Mesendoderm (in vitro differentiated cells): ENCODE data around the gene ARR3.
A peak's percentile ranks its signal among the peaks of the same experiment; 100 is the strongest.

Source experiments
- DNase-seq: peaks from one replicate; pipeline ENCODE4 v3.0.0; 2013
- H2AK5ac ChIP-seq: 2 replicates; pipeline ENCODE4 v1.6.1; 2013; ENCODE audit warnings: low read length, inconsistent platforms
- H2BK120ac ChIP-seq: 2 replicates; pipeline ENCODE4 v1.6.1; 2013; ENCODE audit warnings: low read depth, mild to moderate bottlenecking, low read length, moderate library complexity, mixed read lengths
- H2BK15ac ChIP-seq: replicated peaks from 2 replicates; pipeline ENCODE4 v1.6.1; 2013; ENCODE audit warnings: low read depth, mild to moderate bottlenecking, moderate library complexity
- H2BK5ac ChIP-seq: 2 replicates; pipeline ENCODE4 v1.6.1; 2013; ENCODE audit warnings: low read length, inconsistent platforms
- H3K18ac ChIP-seq: 2 replicates; pipeline ENCODE4 v1.6.1; 2013; ENCODE audit warnings: mild to moderate bottlenecking, low read length, mixed read lengths
- H3K23ac ChIP-seq: one replicate; pipeline ENCODE4 v1.6.1; 2013; ENCODE audit warnings: low read length
- H3K27ac ChIP-seq: 2 replicates; pipeline ENCODE4 v1.5.1; 2013; ENCODE audit warnings: low read depth, mild to moderate bottlenecking, inconsistent platforms, low read length, moderate library complexity
- H3K27me3 ChIP-seq: 2 replicates; pipeline ENCODE4 v1.6.1; 2013; ENCODE audit warnings: low read length, control low read depth, mild to moderate bottlenecking, inconsistent platforms; ENCODE audit not compliant: insufficient read depth, poor library complexity
- H3K36me3 ChIP-seq: 2 replicates; pipeline ENCODE4 v1.6.1; 2013; ENCODE audit warnings: low read length, inconsistent platforms; ENCODE audit not compliant: control insufficient read depth, insufficient read depth
- H3K4ac ChIP-seq: one replicate; pipeline ENCODE4 v1.6.1; 2013; ENCODE audit warnings: low read depth, mild to moderate bottlenecking, low read length, moderate library complexity
- H3K4me1 ChIP-seq: 2 replicates; pipeline ENCODE4 v1.6.1; 2013; ENCODE audit warnings: low read depth, low read length, inconsistent platforms; ENCODE audit not compliant: control insufficient read depth
- H3K4me2 ChIP-seq: 2 replicates; pipeline ENCODE4 v1.6.1; 2013; ENCODE audit warnings: low read length
- H3K4me3 ChIP-seq: 2 replicates; pipeline ENCODE4 v1.5.1; 2013; ENCODE audit warnings: mild to moderate bottlenecking, low read length
- H3K56ac ChIP-seq: one replicate; pipeline ENCODE4 v1.6.1; 2013; ENCODE audit warnings: low read length
- H3K79me1 ChIP-seq: 2 replicates; pipeline ENCODE4 v1.6.1; 2013; ENCODE audit warnings: low read length, inconsistent platforms
- H3K79me2 ChIP-seq: 2 replicates; pipeline ENCODE4 v1.6.1; 2013; ENCODE audit warnings: mild to moderate bottlenecking, low read length; ENCODE audit not compliant: control insufficient read depth, insufficient read depth
- H3K9ac ChIP-seq: 2 replicates; pipeline ENCODE4 v1.6.1; 2013; ENCODE audit warnings: low read length, inconsistent platforms
- H4K5ac ChIP-seq: one replicate; pipeline ENCODE4 v1.6.1; 2013; ENCODE audit warnings: low read length
- H4K8ac ChIP-seq: one replicate; pipeline ENCODE4 v1.6.1; 2013; ENCODE audit warnings: low read depth, mild to moderate bottlenecking, control low read depth, low read length, moderate library complexity
- WGBS: extraction: QIAGEN DNeasy Blood & Tissue Kit; methylation state at CpG from one replicate; pipeline ENCODE4 v1.1.7; 2013; ENCODE audit warnings: low lambda C conversion rate, missing lambda C conversion rate; ENCODE audit not compliant: insufficient coverage; ENCODE audit errors: extremely low coverage; 5-methylcytosine and 5-hydroxymethylcytosine counted together

The ARR3 gene

GRCh38 chrX:70253377-70254062 is 14.6 kb upstream of the ARR3 start:
- no CpG with 5 or more reads among the region's 3 CpGs for WGBS
- Histone ChIP-seq H3K18ac (no peak overlapping the region), H3K27ac (no peak overlapping the region)

DNA sequence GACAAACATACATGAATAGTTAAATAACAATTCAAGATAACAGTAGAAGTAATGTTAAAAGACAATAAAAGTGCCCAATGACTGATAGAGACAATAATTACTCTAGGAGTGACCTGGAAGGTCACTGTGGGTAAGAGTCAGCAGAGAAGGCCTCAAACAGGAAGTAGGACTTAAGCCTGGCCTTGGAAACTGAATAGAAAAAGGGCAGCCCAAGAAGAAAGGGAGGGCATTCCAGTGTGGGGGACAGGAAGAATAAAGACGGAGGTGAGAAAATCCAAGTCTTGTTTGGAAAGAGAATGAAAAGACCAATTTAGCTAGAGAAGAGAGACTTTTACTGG is 14.1 kb upstream of the ARR3 start:
- peak; percentile 40 for DNase-seq
- H2BK120ac ChIP-seq, result no peak overlapping the region
- H3K9ac ChIP-seq, result no peak overlapping the region
- no peaks in the 10 kb centered on the region for H3K27me3 ChIP-seq
- no peaks in the 10 kb centered on the region for H3K79me2 ChIP-seq
- no peak overlapping the region for H2BK15ac ChIP-seq
- H3K4me3 ChIP-seq, result no peak overlapping the region
- no peaks in the 10 kb centered on the region for H3K36me3 ChIP-seq
- H4K5ac ChIP-seq, result no peak overlapping the region
- H3K18ac ChIP-seq, result no peak overlapping the region
- no peaks in the 10 kb centered on the region for H3K79me1 ChIP-seq
- no peak overlapping the region for H3K4me2 ChIP-seq
- WGBS, result no CpG with 5 or more reads among the region's 1 CpG
- no peak overlapping the region for H2BK5ac ChIP-seq
- no peaks in the 10 kb centered on the region for H3K4me1 ChIP-seq
- no peak overlapping the region for H3K27ac ChIP-seq
- no peak overlapping the region for H3K23ac ChIP-seq
- H3K4ac ChIP-seq, result no peak overlapping the region
- H3K56ac ChIP-seq, result no peak overlapping the region
- H4K8ac ChIP-seq, result no peak overlapping the region
- no peak overlapping the region for H2AK5ac ChIP-seq

More at GRCh38 chrX:70253377-70254062, 14.6 kb upstream of the ARR3 start:
- H3K23ac ChIP-seq, result no peak overlapping the region
- H3K79me2 ChIP-seq, result no peaks in the 10 kb centered on the region
- no peak overlapping the region for H3K56ac ChIP-seq
- H2BK15ac ChIP-seq, result no peak overlapping the region
- H3K27me3 ChIP-seq, result no peaks in the 10 kb centered on the region
- no peaks in the 10 kb centered on the region for H3K36me3 ChIP-seq
- H3K4ac ChIP-seq, result no peak overlapping the region
- H2BK5ac ChIP-seq, result no peak overlapping the region
- no peak overlapping the region for H3K4me3 ChIP-seq
- no peaks in the 10 kb centered on the region for H3K79me1 ChIP-seq
- H3K9ac ChIP-seq, result no peak overlapping the region
- H2BK120ac ChIP-seq, result no peak overlapping the region
- H4K8ac ChIP-seq, result no peak overlapping the region
- H3K4me2 ChIP-seq, result no peak overlapping the region
- peak; percentile 22 for DNase-seq
- no peaks in the 10 kb centered on the region for H3K4me1 ChIP-seq
- no peak overlapping the region for H2AK5ac ChIP-seq
- no peak overlapping the region for H4K5ac ChIP-seq

- Histone ChIP-seq H2BK120ac (no peak overlapping the region), H3K27ac (no peak overlapping the region), H3K56ac (no peak overlapping the region), H3K4me1 (no peaks in the 10 kb centered on the region), H3K18ac (no peak overlapping the region), H4K8ac (no peak overlapping the region), H3K9ac (no peak overlapping the region), H3K23ac (no peak overlapping the region), H3K36me3 (no peaks in the 10 kb centered on the region), H2AK5ac (no peak overlapping the region), H3K4ac (no peak overlapping the region), H3K79me2 (no peaks in the 10 kb centered on the region), H3K4me2 (no peak overlapping the region), H3K4me3 (no peak overlapping the region), H2BK15ac (no peak overlapping the region), H3K27me3 (no peaks in the 10 kb centered on the region), H3K79me1 (no peaks in the 10 kb centered on the region), H4K5ac (no peak overlapping the region), H2BK5ac (no peak overlapping the region)
- whole genome bisulfite sequencing, result no CpG with 5 or more reads among the region's 3 CpGs
- DNase-seq, result no peak
Observed at GRCh38 chrX:70254909-70255308, 13.2 kb upstream of the ARR3 start.

DNA sequence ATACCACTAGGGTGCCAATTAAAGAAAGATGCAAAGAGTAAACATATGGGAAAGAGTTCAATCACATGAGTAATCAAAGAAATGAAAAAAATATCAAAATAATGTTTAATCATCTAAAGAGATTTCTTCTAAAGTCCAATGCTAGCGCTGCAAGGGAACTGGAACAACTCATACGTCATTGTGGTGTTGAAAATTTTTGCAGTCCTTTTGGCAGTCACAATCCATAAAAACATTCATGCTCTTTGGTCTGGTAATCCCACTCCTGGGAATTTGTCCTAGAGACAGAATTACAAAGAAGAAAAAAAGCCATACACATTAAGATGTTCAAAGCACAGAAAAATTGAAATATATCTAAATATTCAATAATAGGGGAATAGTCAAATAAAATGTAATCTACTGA is 12.7 kb upstream of the ARR3 start:
- Histone ChIP-seq H3K4ac (no peak overlapping the region), H3K56ac (no peak overlapping the region)
- WGBS, result no CpG with 5 or more reads among the region's 2 CpGs

GRCh38 chrX:70257423-70258288 is 10.5 kb upstream of the ARR3 start:
- Histone ChIP-seq H3K79me1 (no peaks in the 10 kb centered on the region), H3K4ac (no peak overlapping the region), H3K36me3 (no peaks in the 10 kb centered on the region), H2BK120ac (no peak overlapping the region), H4K8ac (no peak overlapping the region), H3K4me1 (no peaks in the 10 kb centered on the region), H3K4me2 (no peak overlapping the region), H3K56ac (no peak overlapping the region), H2BK15ac (no peak overlapping the region), H4K5ac (no peak overlapping the region), H3K9ac (no peak overlapping the region), H3K27me3 (no peaks in the 10 kb centered on the region), H3K18ac (no peak overlapping the region), H3K27ac (no peak overlapping the region), H3K79me2 (no peaks in the 10 kb centered on the region), H2AK5ac (no peak overlapping the region), H2BK5ac (no peak overlapping the region), H3K23ac (no peak overlapping the region), H3K4me3 (no peak overlapping the region)
- no peak for DNase-seq
- WGBS, result no CpG with 5 or more reads among the region's 5 CpGs

More for the DNA sequence above, 12.7 kb upstream of the ARR3 start:
- Histone ChIP-seq H3K79me1 (no peaks in the 10 kb centered on the region), H2BK120ac (no peak overlapping the region), H3K4me2 (no peak overlapping the region), H4K8ac (no peak overlapping the region), H2AK5ac (no peak overlapping the region), H2BK15ac (no peak overlapping the region), H2BK5ac (no peak overlapping the region), H3K23ac (no peak overlapping the region), H3K4me1 (no peaks in the 10 kb centered on the region), H3K27ac (no peak overlapping the region), H3K27me3 (no peaks in the 10 kb centered on the region), H3K79me2 (no peaks in the 10 kb centered on the region), H3K18ac (no peak overlapping the region), H3K4me3 (no peak overlapping the region), H3K36me3 (no peaks in the 10 kb centered on the region), H3K9ac (no peak overlapping the region), H4K5ac (no peak overlapping the region)
- DNase-seq, result no peak
